Measurements from ENCODE around the gene COL6A3. TPM values are rescaled to one million over a fixed set of nuclear protein-coding genes. Genes with fewer than 3 reads are reported as not detected.

COL6A3 gene
- total RNA-seq, 1 donor from 2014 or later, result 0.02 TPM

DNA sequence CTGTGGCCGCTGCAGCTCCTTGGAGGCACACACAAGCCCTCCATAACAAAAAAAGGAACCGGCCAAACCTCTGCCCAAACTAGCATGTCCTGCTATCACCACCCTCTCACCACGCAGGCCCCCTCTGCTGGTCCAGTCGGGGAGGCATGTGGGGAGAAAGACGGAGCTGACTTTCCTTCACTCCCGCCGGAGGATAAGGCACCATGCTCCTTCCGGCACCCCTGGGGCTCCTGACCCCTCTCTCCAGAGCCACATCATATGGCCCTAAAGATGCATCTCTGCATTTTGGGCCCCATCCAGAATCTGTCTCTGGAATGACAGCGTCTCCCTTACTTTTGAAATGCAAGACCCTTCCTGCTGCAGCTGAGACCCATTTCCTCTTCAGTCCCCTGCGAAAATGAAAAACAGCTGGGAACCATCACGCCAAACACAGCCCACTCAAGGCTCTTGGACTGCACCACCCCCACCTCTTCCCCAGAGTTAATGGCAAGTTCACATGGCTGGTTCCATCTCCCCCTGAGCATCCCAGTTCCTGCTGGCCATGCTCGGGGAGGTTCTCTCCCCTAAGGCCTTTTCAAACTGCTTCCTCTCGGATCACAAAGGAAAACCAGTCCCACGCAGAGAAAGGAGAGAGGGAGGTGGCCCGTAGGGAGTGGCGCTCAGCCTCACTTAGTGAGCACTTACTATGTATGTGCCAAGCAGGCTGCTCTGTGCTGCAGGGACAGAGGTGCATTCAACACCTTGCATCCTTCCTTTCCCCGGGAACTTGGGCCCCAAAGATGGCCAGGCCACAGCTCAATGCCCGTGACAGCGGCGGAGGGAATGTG lies 37.9 kb upstream of the COL6A3 start:
- H3K27me3 Mint-ChIP-seq, result peaks cover 5% of the 10 kb centered on the region
- ChIA-PET CTCF (no interaction called here), POLR2A (no interaction called here)
- no peak overlapping the region for H3K4me3 Mint-ChIP-seq
- peaks cover 11% of the 10 kb centered on the region for H3K4me1 Mint-ChIP-seq
- H3K27ac Mint-ChIP-seq, result no peak overlapping the region
- ATAC-seq (ENCODE audit: low read depth) (no peak), DNase-seq (no peak)
- intact Hi-C loops (cut with micrococcal nuclease), result no loop called here
- no peaks in the 10 kb centered on the region for H3K9me3 Mint-ChIP-seq
- TF ChIP-seq, protein P1, sequence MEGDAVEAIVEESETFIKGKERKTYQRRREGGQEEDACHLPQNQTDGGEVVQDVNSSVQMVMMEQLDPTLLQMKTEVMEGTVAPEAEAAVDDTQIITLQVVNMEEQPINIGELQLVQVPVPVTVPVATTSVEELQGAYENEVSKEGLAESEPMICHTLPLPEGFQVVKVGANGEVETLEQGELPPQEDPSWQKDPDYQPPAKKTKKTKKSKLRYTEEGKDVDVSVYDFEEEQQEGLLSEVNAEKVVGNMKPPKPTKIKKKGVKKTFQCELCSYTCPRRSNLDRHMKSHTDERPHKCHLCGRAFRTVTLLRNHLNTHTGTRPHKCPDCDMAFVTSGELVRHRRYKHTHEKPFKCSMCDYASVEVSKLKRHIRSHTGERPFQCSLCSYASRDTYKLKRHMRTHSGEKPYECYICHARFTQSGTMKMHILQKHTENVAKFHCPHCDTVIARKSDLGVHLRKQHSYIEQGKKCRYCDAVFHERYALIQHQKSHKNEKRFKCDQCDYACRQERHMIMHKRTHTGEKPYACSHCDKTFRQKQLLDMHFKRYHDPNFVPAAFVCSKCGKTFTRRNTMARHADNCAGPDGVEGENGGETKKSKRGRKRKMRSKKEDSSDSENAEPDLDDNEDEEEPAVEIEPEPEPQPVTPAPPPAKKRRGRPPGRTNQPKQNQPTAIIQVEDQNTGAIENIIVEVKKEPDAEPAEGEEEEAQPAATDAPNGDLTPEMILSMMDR (IDR thresholded peaks at IDR 0.05), result no peak
- H3K36me3 Mint-ChIP-seq (ENCODE audit: low read depth), result no peaks in the 10 kb centered on the region

DNA sequence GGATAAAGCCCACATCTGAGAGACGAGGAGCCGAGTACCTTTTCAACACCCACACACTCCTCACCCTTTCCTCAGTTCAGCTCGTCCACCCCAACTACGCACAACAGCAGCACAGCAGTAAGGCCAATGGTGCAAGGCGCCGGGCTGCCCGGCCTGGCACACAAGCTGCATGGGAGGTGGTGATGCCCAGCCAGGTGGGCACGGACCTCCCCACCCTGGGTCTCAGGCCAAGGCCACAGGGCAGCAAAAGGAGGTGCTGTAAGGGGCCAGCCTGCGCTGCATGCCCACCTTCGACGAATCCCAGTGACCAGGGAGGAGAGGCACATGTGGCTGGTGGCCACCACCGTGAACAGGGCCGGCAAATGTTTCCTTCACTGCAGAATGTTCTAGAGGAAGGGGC lies 36.6 kb upstream of the COL6A3 start:
- CTCF ChIA-PET, result no interaction called here
- intact Hi-C loops (cut with micrococcal nuclease), result no loop called here
- H3K4me3 Mint-ChIP-seq, result no peak overlapping the region

DNA sequence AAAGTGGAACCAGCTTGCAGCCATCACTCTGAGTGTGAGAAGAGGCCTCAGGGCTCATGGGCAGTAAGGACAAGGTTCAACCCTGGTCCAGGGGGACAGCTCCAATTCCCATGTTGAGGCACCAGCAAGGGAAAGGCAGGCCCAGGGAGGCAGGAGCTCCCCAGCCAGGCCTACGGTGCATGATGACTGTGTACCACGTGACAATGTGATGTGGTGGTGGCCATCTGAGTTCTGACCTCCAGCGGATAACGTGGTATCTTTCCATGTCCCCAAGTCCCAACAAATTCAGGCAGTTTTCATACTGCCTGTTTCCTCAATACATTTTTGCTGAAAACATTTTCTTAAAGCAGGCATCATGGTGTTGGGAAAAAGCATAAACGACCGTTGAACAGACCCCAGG lies 36.1 kb upstream of the COL6A3 start:
- intact Hi-C loops (cut with micrococcal nuclease), result no loop called here
- Mint-ChIP-seq H3K4me1 (no peaks in the 10 kb centered on the region), H3K27me3 (peaks cover 6% of the 10 kb centered on the region), H3K9me3 (no peaks in the 10 kb centered on the region), H3K4me3 (no peak overlapping the region), H3K27ac (no peak overlapping the region), H3K36me3 (ENCODE audit: low read depth) (no peaks in the 10 kb centered on the region)
- TF ChIP-seq, protein P1 (IDR thresholded peaks at IDR 0.05), result no peak
- ATAC-seq (ENCODE audit: low read depth), result no peak
- DNase-seq, result no peak
- ChIA-PET CTCF (no interaction called here), POLR2A (no interaction called here)

More for the DNA sequence above, 36.6 kb upstream of the COL6A3 start:
- DNase-seq, result no peak
- no peaks in the 10 kb centered on the region for H3K36me3 Mint-ChIP-seq (ENCODE audit: low read depth)
- ATAC-seq (ENCODE audit: low read depth), result no peak
- POLR2A ChIA-PET, result no interaction called here
- H3K27ac Mint-ChIP-seq, result no peak overlapping the region
- TF ChIP-seq, protein P1 (IDR thresholded peaks at IDR 0.05), result no peak
- H3K4me1 Mint-ChIP-seq, result peaks cover 2% of the 10 kb centered on the region
- peaks cover 5% of the 10 kb centered on the region for H3K27me3 Mint-ChIP-seq
- H3K9me3 Mint-ChIP-seq, result no peaks in the 10 kb centered on the region

DNA sequence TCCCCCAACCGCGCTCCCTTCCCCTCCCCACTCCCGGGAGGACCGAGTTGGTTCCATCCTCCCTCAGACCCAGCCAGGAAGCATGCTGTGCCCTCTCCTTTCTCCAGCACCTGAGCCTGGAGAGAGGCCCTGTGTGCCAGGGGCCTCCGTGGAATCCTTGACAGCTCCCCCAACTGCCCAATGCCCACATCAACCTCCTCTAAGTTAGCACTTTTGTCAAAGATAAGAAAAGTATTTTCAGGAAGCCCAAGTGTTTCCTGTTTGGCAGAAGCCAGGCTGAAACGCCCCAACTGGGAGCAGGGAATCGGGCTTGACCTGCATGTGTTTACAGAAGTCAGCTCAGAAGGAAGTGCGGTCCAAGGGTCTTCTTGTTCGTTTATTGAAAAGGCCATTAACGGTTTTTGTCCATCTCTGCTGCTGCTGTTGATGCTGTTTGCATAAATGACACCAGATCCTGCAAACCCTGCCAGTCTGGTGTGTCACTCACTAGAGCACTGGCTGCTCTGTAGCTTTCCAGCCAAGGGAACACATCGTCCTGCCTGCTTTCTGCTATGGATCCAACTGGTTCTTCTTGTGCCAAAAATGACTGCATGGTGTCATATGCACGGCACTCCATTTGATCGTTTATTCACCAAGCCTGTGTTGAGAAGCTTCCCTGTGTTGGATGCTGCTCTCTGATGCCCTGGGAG lies 35.4 kb upstream of the COL6A3 start:
- DNase-seq, result no peak
- POLR2A ChIA-PET, result no interaction called here
- no peaks in the 10 kb centered on the region for H3K36me3 Mint-ChIP-seq (ENCODE audit: low read depth)
- intact Hi-C loops (cut with micrococcal nuclease), result no loop called here
- TF ChIP-seq, protein P1 (IDR thresholded peaks at IDR 0.05), result no peak
- ATAC-seq (ENCODE audit: low read depth), result no peak
- H3K27ac Mint-ChIP-seq, result no peak overlapping the region
- CTCF ChIA-PET, result no interaction called here
- no peak overlapping the region for H3K4me3 Mint-ChIP-seq
- H3K27me3 Mint-ChIP-seq, result peaks cover 8% of the 10 kb centered on the region
- no peaks in the 10 kb centered on the region for H3K4me1 Mint-ChIP-seq
- H3K9me3 Mint-ChIP-seq, result no peaks in the 10 kb centered on the region

DNA sequence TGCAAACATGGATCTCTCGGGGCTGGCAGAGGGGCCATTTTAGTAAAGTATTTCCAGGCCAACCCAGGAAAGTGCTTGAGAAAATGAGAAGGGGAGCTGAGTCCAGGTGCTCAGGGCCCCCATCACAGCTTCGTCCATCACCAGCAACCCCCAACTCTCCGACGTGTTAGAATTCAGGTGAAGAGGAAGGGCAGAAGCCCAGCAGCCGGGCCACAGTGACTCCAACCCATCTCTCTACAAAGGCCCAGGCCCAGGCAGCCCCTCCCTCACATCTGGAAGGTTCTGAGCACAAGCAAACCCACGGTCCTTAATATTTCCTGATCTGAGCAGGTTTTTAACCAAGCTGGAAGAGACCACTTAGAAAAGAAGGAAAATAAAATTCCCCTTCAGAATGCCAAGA lies 34.7 kb upstream of the COL6A3 start:
- no peaks in the 10 kb centered on the region for H3K9me3 Mint-ChIP-seq

More for the DNA sequence above, 34.7 kb upstream of the COL6A3 start:
- ChIA-PET POLR2A (no interaction called here), CTCF (no interaction called here)
- Mint-ChIP-seq H3K27ac (no peak overlapping the region), H3K36me3 (ENCODE audit: low read depth) (no peaks in the 10 kb centered on the region), H3K4me3 (no peak overlapping the region), H3K27me3 (peaks cover 11% of the 10 kb centered on the region), H3K4me1 (no peaks in the 10 kb centered on the region)
- TF ChIP-seq, protein P1 (IDR thresholded peaks at IDR 0.05), result no peak
- ATAC-seq (ENCODE audit: low read depth) (no peak), DNase-seq (no peak)
- intact Hi-C loops (cut with micrococcal nuclease), result no loop called here
